K562 (cell line): ENCODE measurements around the gene TTC8.

ENCODE experiments used
- EP300 ChIP-seq: IDR thresholded peaks from 2 replicates; pipeline ENCODE4 v1.6.1; 2012; ENCODE audit warnings: low read length, improper control_type of control experiment
- JUN ChIP-seq, 2 experiments: sonication (generic) in 1 of 2; formaldehyde crosslinking in 1 of 2; IDR thresholded peaks; 2 replicates each; pipeline versions ENCODE4 v1.6.1 to v1.8.0; 2012 to 2022; ENCODE audit warnings: borderline replicate concordance in 2 of 2, mild to moderate bottlenecking in 2 of 2, improper control_type of control experiment in 1 of 2, low read depth in 1 of 2, low read length in 1 of 2, missing genetic modification reagents in 1 of 2
- NELFE ChIP-seq: IDR thresholded peaks from 2 replicates; pipeline ENCODE4 v1.6.1; 2011; ENCODE audit warnings: mild to moderate bottlenecking; ENCODE audit not compliant: insufficient read depth, insufficient read length
- POLR2A ChIP-seq: fragments of 450-650 bp; conservative IDR thresholded peaks from 2 replicates; pipeline ENCODE4 v1.6.1; 2016
- RAD21 ChIP-seq, 2 experiments: fragments of 250-450 bp in 1 of 2; fragments of 450-650 bp in 1 of 2; sonication (Bioruptor Pico) in 1 of 2; formaldehyde crosslinking in 1 of 2; IDR thresholded peaks in 1 of 2; conservative IDR thresholded peaks in 1 of 2; 2 replicates each; pipeline versions ENCODE4 v1.4.0 to v1.8.0; 2020 to 2022; ENCODE audit warnings: mild to moderate bottlenecking in 2 of 2, moderate library complexity in 1 of 2
- TF ChIP-seq, protein P1 (sequence below): sonication (generic); formaldehyde crosslinking; IDR thresholded peaks from 2 replicates; pipeline ENCODE4 v1.8.1; 2023; ENCODE audit warnings: mild to moderate bottlenecking, missing genetic modification reagents
- TF ChIP-seq, protein P2 (sequence below): fragments of 150-350 bp; IDR thresholded peaks from 2 replicates; pipeline ENCODE4 v1.6.1; 2014; ENCODE audit warnings: low read depth, mild to moderate bottlenecking, low read length, borderline replicate concordance
- TF ChIP-seq, protein P3 (sequence below): fragments of 250-450 bp; sonication (Bioruptor Pico); IDR thresholded peaks from 2 replicates; pipeline ENCODE4 v1.5.1; 2021; ENCODE audit warnings: mild to moderate bottlenecking
- TF ChIP-seq, protein P4 (sequence below), 3 experiments: IDR thresholded peaks in 2 of 3; conservative IDR thresholded peaks in 1 of 3; 2 replicates each; pipeline ENCODE4 v1.5.1; 2011 to 2012; ENCODE audit warnings: low read length in 3 of 3, mild to moderate bottlenecking in 3 of 3, control low read depth in 2 of 3, improper control_type of control experiment in 1 of 3, inconsistent platforms in 1 of 3, low read depth in 1 of 3, mixed read lengths in 1 of 3, moderate library complexity in 1 of 3; ENCODE audit not compliant: insufficient read depth in 2 of 3

DNA sequence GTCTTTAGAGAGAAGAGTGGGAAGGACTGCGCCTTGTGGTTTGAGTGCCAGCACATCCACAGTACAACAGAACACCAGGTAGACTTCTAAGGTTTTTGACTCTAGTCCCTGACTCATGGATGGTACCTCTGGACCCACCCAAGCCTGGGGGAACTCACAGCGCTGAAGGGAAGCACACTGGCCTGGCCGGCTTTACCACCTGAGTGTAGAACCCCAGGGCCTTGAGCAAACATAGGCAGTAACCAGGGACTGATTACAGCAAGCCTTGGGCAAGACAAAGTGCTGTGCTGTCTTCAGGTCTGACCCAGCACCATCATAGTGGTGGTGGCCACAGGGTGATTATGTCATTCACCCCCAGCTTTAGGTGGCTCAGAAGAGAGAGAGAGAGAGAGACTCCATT lies 48.9 kb upstream of the TTC8 start:
- TF ChIP-seq POLR2A (no peak), NELFE (no peak), JUN (IDR thresholded peaks at IDR 0.05; ENCODE audit: borderline replicate concordance, low read depth, low read length) (no peak), JUN (CRISPR knock-in tag; IDR thresholded peaks at IDR 0.05; ENCODE audit: borderline replicate concordance) (no peak), EP300 (no peak), RAD21 (CRISPR knock-in tag; conservative IDR thresholded peaks at IDR 0.05 in 1 of 2, IDR thresholded peaks at IDR 0.05 in 1 of 2) (no peak)
- TF ChIP-seq, protein P1, sequence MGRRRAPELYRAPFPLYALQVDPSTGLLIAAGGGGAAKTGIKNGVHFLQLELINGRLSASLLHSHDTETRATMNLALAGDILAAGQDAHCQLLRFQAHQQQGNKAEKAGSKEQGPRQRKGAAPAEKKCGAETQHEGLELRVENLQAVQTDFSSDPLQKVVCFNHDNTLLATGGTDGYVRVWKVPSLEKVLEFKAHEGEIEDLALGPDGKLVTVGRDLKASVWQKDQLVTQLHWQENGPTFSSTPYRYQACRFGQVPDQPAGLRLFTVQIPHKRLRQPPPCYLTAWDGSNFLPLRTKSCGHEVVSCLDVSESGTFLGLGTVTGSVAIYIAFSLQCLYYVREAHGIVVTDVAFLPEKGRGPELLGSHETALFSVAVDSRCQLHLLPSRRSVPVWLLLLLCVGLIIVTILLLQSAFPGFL = no peak
- TF ChIP-seq, protein P2, sequence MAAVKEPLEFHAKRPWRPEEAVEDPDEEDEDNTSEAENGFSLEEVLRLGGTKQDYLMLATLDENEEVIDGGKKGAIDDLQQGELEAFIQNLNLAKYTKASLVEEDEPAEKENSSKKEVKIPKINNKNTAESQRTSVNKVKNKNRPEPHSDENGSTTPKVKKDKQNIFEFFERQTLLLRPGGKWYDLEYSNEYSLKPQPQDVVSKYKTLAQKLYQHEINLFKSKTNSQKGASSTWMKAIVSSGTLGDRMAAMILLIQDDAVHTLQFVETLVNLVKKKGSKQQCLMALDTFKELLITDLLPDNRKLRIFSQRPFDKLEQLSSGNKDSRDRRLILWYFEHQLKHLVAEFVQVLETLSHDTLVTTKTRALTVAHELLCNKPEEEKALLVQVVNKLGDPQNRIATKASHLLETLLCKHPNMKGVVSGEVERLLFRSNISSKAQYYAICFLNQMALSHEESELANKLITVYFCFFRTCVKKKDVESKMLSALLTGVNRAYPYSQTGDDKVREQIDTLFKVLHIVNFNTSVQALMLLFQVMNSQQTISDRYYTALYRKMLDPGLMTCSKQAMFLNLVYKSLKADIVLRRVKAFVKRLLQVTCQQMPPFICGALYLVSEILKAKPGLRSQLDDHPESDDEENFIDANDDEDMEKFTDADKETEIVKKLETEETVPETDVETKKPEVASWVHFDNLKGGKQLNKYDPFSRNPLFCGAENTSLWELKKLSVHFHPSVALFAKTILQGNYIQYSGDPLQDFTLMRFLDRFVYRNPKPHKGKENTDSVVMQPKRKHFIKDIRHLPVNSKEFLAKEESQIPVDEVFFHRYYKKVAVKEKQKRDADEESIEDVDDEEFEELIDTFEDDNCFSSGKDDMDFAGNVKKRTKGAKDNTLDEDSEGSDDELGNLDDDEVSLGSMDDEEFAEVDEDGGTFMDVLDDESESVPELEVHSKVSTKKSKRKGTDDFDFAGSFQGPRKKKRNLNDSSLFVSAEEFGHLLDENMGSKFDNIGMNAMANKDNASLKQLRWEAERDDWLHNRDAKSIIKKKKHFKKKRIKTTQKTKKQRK = no peak
- TF ChIP-seq, protein P3, sequence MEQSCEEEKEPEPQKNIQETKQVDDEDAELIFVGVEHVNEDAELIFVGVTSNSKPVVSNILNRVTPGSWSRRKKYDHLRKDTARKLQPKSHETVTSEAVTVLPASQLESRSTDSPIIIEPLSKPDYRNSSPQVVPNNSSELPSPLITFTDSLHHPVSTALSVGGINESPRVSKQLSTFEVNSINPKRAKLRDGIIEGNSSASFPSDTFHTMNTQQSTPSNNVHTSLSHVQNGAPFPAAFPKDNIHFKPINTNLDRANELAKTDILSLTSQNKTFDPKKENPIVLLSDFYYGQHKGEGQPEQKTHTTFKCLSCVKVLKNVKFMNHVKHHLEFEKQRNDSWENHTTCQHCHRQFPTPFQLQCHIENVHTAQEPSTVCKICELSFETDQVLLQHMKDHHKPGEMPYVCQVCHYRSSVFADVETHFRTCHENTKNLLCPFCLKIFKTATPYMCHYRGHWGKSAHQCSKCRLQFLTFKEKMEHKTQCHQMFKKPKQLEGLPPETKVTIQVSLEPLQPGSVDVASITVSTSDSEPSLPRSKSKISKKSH (CRISPR knock-in tag) = no peak
- TF ChIP-seq, protein P4, sequence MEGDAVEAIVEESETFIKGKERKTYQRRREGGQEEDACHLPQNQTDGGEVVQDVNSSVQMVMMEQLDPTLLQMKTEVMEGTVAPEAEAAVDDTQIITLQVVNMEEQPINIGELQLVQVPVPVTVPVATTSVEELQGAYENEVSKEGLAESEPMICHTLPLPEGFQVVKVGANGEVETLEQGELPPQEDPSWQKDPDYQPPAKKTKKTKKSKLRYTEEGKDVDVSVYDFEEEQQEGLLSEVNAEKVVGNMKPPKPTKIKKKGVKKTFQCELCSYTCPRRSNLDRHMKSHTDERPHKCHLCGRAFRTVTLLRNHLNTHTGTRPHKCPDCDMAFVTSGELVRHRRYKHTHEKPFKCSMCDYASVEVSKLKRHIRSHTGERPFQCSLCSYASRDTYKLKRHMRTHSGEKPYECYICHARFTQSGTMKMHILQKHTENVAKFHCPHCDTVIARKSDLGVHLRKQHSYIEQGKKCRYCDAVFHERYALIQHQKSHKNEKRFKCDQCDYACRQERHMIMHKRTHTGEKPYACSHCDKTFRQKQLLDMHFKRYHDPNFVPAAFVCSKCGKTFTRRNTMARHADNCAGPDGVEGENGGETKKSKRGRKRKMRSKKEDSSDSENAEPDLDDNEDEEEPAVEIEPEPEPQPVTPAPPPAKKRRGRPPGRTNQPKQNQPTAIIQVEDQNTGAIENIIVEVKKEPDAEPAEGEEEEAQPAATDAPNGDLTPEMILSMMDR (IDR thresholded peaks at IDR 0.05 in 2 of 3, conservative IDR thresholded peaks at IDR 0.05 in 1 of 3; ENCODE audit: insufficient read depth in 2 of 3, low read depth in 1 of 3, low read length in 3 of 3) = no peak
